ENCODE data around the gene RBM20.
"Not testable (repeated sequence)": the region's sequence is repeated elsewhere in the genome, so short reads cannot be mapped to it uniquely, and the experiment has no call there.

The RBM20 gene

GRCh38 chr10:110625356-110625894 is 18.7 kb upstream of the RBM20 start:
- DNase-seq, result no peak

- DNase-seq, result no peak
Measured at GRCh38 chr10:110625951-110626855, 17.9 kb upstream of the RBM20 start.

- no peak for DNase-seq
Measured at GRCh38 chr10:110628161-110628560, 16.0 kb upstream of the RBM20 start.

GRCh38 chr10:110629680-110630191 is 14.4 kb upstream of the RBM20 start:
- DNase-seq, result no peak

- no peak for DNase-seq
Measured at GRCh38 chr10:110631934-110632333, 12.2 kb upstream of the RBM20 start.

- no peak for DNase-seq
Measured at GRCh38 chr10:110632591-110633215, 11.4 kb upstream of the RBM20 start.

GRCh38 chr10:110634527-110635209 is 9.5 kb upstream of the RBM20 start:
- peak in 1 of 58 donors; percentile 25 for DNase-seq

- DNase-seq, result no peak
Measured at GRCh38 chr10:110636572-110636931, 7.6 kb upstream of the RBM20 start.

GRCh38 chr10:110636932-110637557 is 7.1 kb upstream of the RBM20 start:
- no peak for DNase-seq

- DNase-seq, result no peak
Measured at GRCh38 chr10:110637558-110638053, 6.5 kb upstream of the RBM20 start.

GRCh38 chr10:110638319-110638718 is 5.8 kb upstream of the RBM20 start:
- DNase-seq, result no peak

GRCh38 chr10:110639046-110639445 is 5.1 kb upstream of the RBM20 start:
- DNase-seq, result not testable (repeated sequence)

GRCh38 chr10:110639858-110640257 is 4.3 kb upstream of the RBM20 start:
- DNase-seq, result not testable (repeated sequence)

- no peak for DNase-seq
Measured at GRCh38 chr10:110641256-110641655, 2.9 kb upstream of the RBM20 start.

GRCh38 chr10:110642204-110643034 is 1.7 kb upstream of the RBM20 start:
- no peak for DNase-seq

GRCh38 chr10:110643035-110643652 is 992 bp upstream of the RBM20 start:
- DNase-seq, result no peak

GRCh38 chr10:110644598-110645462 is 694 bp downstream of the RBM20 start:
- DNase-seq, result no peak

GRCh38 chr10:110646417-110647135 is 2.4 kb downstream of the RBM20 start:
- no peak for DNase-seq

Measured in anterior cingulate cortex (tissue), 58 donors.